Endothelial cell of umbilical vein (primary cell): ENCODE measurements around the gene EIF4G2. TPM values are rescaled to one million over a fixed set of nuclear protein-coding genes. Genes with fewer than 3 reads are reported as not detected.
A peak's percentile ranks its signal among the peaks of the same experiment; 100 is the strongest.

ENCODE experiments used
- BruUV-seq: library from RNA; stranded (reverse); fragments of 400-500 nt; replicated peaks from 2 replicates; lab custom pipeline; 2021; lab: Mats Ljungman, UMichigan
- CTCF ChIA-PET: fragments of 300-600, 350-600 bp; sonication (Branson Sonifier 250); formaldehyde crosslinking; loops from one replicate; lab custom pipeline; 2021; ENCODE audit warnings: antibody characterized with exemption, inconsistent platforms; lab: Charles Lee
- POLR2A ChIA-PET: fragments of 300-600, 350-600 bp; sonication (Branson Sonifier 250); formaldehyde crosslinking; loops from one replicate; lab custom pipeline; 2021; ENCODE audit warnings: antibody characterized with exemption, inconsistent platforms; lab: Charles Lee
- DNase-seq: peaks from one replicate; pipeline ENCODE4 v3.0.0-alpha.2; 2011; ENCODE audit warnings: low read depth, low spot score
- FAIRE-seq: peaks from 2 replicates; lab custom pipeline; 2011; peaks lifted over from hg19 to GRCh38; lab: Jason Lieb, UNC
- H2AFZ ChIP-seq: 2 replicates; pipeline ENCODE4 v1.6.0; 2012; ENCODE audit warnings: low read depth, low read length, control low read depth, inconsistent platforms
- H3K27ac ChIP-seq: 2 replicates; pipeline ENCODE4 v1.5.1; 2011; ENCODE audit warnings: low read depth, mild to moderate bottlenecking, control low read depth, low read length, moderate library complexity; ENCODE audit not compliant: insufficient read depth
- H3K27me3 ChIP-seq, 2 experiments: 2 replicates each; pipeline versions ENCODE4 v1.6.0 to v1.6.1; 2011; ENCODE audit warnings: low read length in 2 of 2, mixed read lengths in 1 of 2; ENCODE audit not compliant: control insufficient read depth in 2 of 2, insufficient read depth in 2 of 2
- H3K36me3 ChIP-seq, 2 experiments: 2 replicates in 1 of 2; 3 replicates in 1 of 2; pipeline ENCODE4 v1.5.1; 2011; ENCODE audit warnings: low read length in 2 of 2, mild to moderate bottlenecking in 1 of 2, moderate library complexity in 1 of 2; ENCODE audit not compliant: control insufficient read depth in 2 of 2, insufficient read depth in 2 of 2; ENCODE audit errors: extremely low read depth in 1 of 2
- H3K4me1 ChIP-seq: 3 replicates; pipeline ENCODE4 v1.5.1; 2011; ENCODE audit warnings: mild to moderate bottlenecking, low read length; ENCODE audit not compliant: control insufficient read depth, insufficient read depth; ENCODE audit errors: extremely low read depth
- H3K4me2 ChIP-seq: 2 replicates; pipeline ENCODE4 v1.6.1; 2011; ENCODE audit warnings: low read length, control low read depth, mixed read lengths; ENCODE audit not compliant: insufficient read depth
- H3K4me3 ChIP-seq, 3 experiments: fragments of 200-600 bp in 1 of 3; sonication (generic), shearing (Covaris generic) in 1 of 3; replicated peaks in 1 of 3; 2 replicates each; pipeline ENCODE4 v1.5.1; 2011 to 2016; ENCODE audit warnings: control low read depth in 3 of 3, low read length in 3 of 3, mild to moderate bottlenecking in 2 of 3, inconsistent platforms in 1 of 3, low read depth in 1 of 3, moderate library complexity in 1 of 3; ENCODE audit not compliant: insufficient read depth in 1 of 3
- H3K79me2 ChIP-seq: 2 replicates; pipeline ENCODE4 v1.6.0; 2012; ENCODE audit warnings: low read length, inconsistent platforms; ENCODE audit not compliant: control insufficient read depth, insufficient read depth
- H3K9ac ChIP-seq: replicated peaks from 2 replicates; pipeline ENCODE3; 2011; ENCODE audit warnings: low read length, control low read depth; ENCODE audit not compliant: insufficient read depth; ENCODE audit errors: extremely low read depth
- H3K9me1 ChIP-seq: replicated peaks from 3 replicates; pipeline ENCODE4 v1.6.0; 2011; ENCODE audit warnings: mild to moderate bottlenecking, low read length; ENCODE audit not compliant: control insufficient read depth, insufficient read depth; ENCODE audit errors: extremely low read depth
- H3K9me3 ChIP-seq: replicated peaks from 2 replicates; pipeline ENCODE4 v1.5.1; 2012; ENCODE audit warnings: low read length, inconsistent platforms; ENCODE audit not compliant: control insufficient read depth, insufficient read depth
- H4K20me1 ChIP-seq: replicated peaks from 2 replicates; pipeline ENCODE3; 2011; ENCODE audit warnings: mild to moderate bottlenecking, low read length; ENCODE audit not compliant: control insufficient read depth, insufficient read depth; ENCODE audit errors: extremely low read depth
- CTCF ChIP-seq, 2 donors: IDR thresholded peaks; 1 replicate in 1 of 2; 2 replicates in 1 of 2; pipeline ENCODE4 v1.5.1; 2011; ENCODE audit warnings: low read length in 2 of 2, mild to moderate bottlenecking in 2 of 2, moderate library complexity in 2 of 2, control low read depth in 1 of 2, inconsistent platforms in 1 of 2, low read depth in 1 of 2; ENCODE audit not compliant: insufficient read depth in 1 of 2; ENCODE audit errors: extremely low read depth in 1 of 2
- EZH2 ChIP-seq: IDR thresholded peaks from 2 replicates; pipeline ENCODE4 v1.6.1; 2012; ENCODE audit warnings: borderline replicate concordance, low read depth, mild to moderate bottlenecking, moderate library complexity, low read length, inconsistent platforms; ENCODE audit not compliant: severe bottlenecking
- FOS ChIP-seq: IDR thresholded peaks from 2 replicates; pipeline ENCODE4 v1.6.1; 2011; ENCODE audit warnings: mild to moderate bottlenecking, low read length, moderate library complexity, borderline replicate concordance; ENCODE audit not compliant: insufficient read depth
- GATA2 ChIP-seq: IDR thresholded peaks from 2 replicates; pipeline ENCODE4 v1.7.0; 2011; ENCODE audit warnings: low read depth, mild to moderate bottlenecking, moderate library complexity, mixed read lengths, low read length; ENCODE audit not compliant: insufficient read length, insufficient read depth
- JUN ChIP-seq: IDR thresholded peaks from 2 replicates; pipeline ENCODE4 v1.6.1; 2011; ENCODE audit warnings: borderline replicate concordance, low read depth; ENCODE audit not compliant: insufficient read length, insufficient read depth
- MYC ChIP-seq: IDR thresholded peaks from one replicate; pipeline ENCODE4 v1.6.1; 2011; ENCODE audit warnings: mild to moderate bottlenecking, low read depth, low read length
- POLR2AphosphoS5 ChIP-seq: IDR thresholded peaks from 2 replicates; pipeline ENCODE4 v1.6.1; 2012; ENCODE audit warnings: low read depth, mild to moderate bottlenecking, control low read depth, low read length, moderate library complexity; ENCODE audit not compliant: insufficient read depth
- dilution Hi-C: fragments of 300-500 bp; cut with MboI; formaldehyde crosslinking; loops from one replicate; pipeline ENCODE4 v1.15.0; 2019; ENCODE audit warnings: low sequenced_read_pairs; ENCODE audit not compliant: extremely low pct_ligation_motif_present
- intact Hi-C: fragments of 100-400 bp; cut with micrococcal nuclease; formaldehyde crosslinking; loops from one replicate; pipeline ENCODE4 v1.10.0; 2022
- polyA plus RNA-seq, 4 experiments: library from polyadenylated mRNA; depleted of rRNA in 3 of 4; stranded (reverse) in 3 of 4; unstranded in 1 of 4; fragments of >200 nt; gene quantifications; 2 replicates each; pipeline versions ENCODE4 v1.2.1 to v1.2.3, GENCODE V29; 2011 to 2012; ENCODE audit warnings: missing spikeins in 1 of 4
- total RNA-seq: library from RNA; stranded (reverse); gene quantifications from 2 replicates; pipeline ENCODE4 v1.2.3, GENCODE V29; 2021

Gene EIF4G2
- total and polyA plus RNA-seq, 2 donors (not counting 3 experiments of a cell fraction or from before 2014, with no cell fraction given), result 382 to 1,194 TPM

- TSS peak; percentile 27 for BruUV-seq
- peaks cover 37 to 58% of the 10 kb centered on the region in 2 experiments for H3K36me3 ChIP-seq
- FAIRE-seq, result no peak
These were observed 11.7 kb downstream of the EIF4G2 start for GRCh38 chr11:10797001-10797400.

More at GRCh38 chr11:10797001-10797400, 11.7 kb downstream of the EIF4G2 start:
- POLR2A ChIA-PET, result interaction anchor here (2.0 kb wide), 1 partner anchor 12 kb away, joined by 23 read pairs; the partner anchor contains the start of gene EIF4G2
- DNase-seq, result no peak
- Histone ChIP-seq H3K4me1 (no peaks in the 10 kb centered on the region), H3K79me2 (peaks cover 6% of the 10 kb centered on the region), H3K9ac (no peak overlapping the region), H3K9me3 (no peaks in the 10 kb centered on the region), H3K27ac (no peak overlapping the region), H3K27me3 (no peaks in the 10 kb centered on the region), H4K20me1 (peaks cover 7% of the 10 kb centered on the region), H2AFZ (no peak overlapping the region), H3K9me1 (no peaks in the 10 kb centered on the region), H3K4me2 (no peak overlapping the region), H3K4me3 (no peak overlapping the region)
- dilution Hi-C loops, result no loop called here
- CTCF ChIA-PET, result interaction anchor here (1.1 to 2.6 kb wide), 3 partner anchors 11 to 231 kb away, joined by 3 to 8 read pairs (median 5); no protein-coding TSS in a partner anchor
- no peak for TF ChIP-seq CTCF (IDR thresholded peaks at IDR 0.05; ENCODE audit: extremely low read depth in 1 of 2, insufficient read depth in 1 of 2, low read depth in 1 of 2, low read length in 2 of 2)
- TF ChIP-seq GATA2, result no peak
- no peak for TF ChIP-seq FOS
- TF ChIP-seq EZH2, result no peak
- TF ChIP-seq POLR2AphosphoS5, result no peak
- no peak for TF ChIP-seq JUN
- no peak for TF ChIP-seq MYC
- intact Hi-C loops, result no loop called here
